K562 (cell line): ENCODE data around the gene SLC34A1. TPM values are rescaled to one million over a fixed set of nuclear protein-coding genes. Genes with fewer than 3 reads are reported as not detected.

Experiments
- ATAC-seq: fragments of 200-7000 bp; cut with Tn5 transposase; 3 replicates; pipeline ENCODE4 v1.9.1; 2020; ENCODE audit warnings: moderate library complexity
- BruUV-seq: library from RNA; stranded (reverse); fragments of 400-500 nt; replicated peaks from 2 replicates; lab custom pipeline; 2021; lab: Mats Ljungman, UMichigan
- CTCF ChIA-PET: fragments of 300-600 bp; formaldehyde crosslinking; extraction: SDS; loops from one replicate; lab custom pipeline; 2021; ENCODE audit warnings: low intra/inter-chr PET ratio; lab: Yijun Ruan, JAX
- POLR2A ChIA-PET: fragments of 300-600, 350-650 bp; sonication (Branson Sonifier 250); formaldehyde crosslinking; extraction: SDS; loops from one replicate; lab custom pipeline; 2021; ENCODE audit warnings: antibody characterized with exemption, inconsistent platforms; lab: Yijun Ruan, JAX
- DNase-seq, 4 experiments: peaks; one replicate each; pipeline versions ENCODE4 v3.0.0 to v3.0.0-alpha.2; 2011 to 2018; ENCODE audit warnings: low spot score in 3 of 4, mixed read lengths in 3 of 4; ENCODE audit errors: extremely low read depth in 1 of 4
- FAIRE-seq: peaks from 2 replicates; lab custom pipeline; 2011; peaks lifted over from hg19 to GRCh38; lab: Jason Lieb, UNC
- H2AFZ ChIP-seq: 2 replicates; pipeline ENCODE4 v1.6.0; 2011; ENCODE audit warnings: low read depth, low read length, control low read depth, inconsistent platforms
- H3K27ac ChIP-seq: fragments of 200-600 bp; 3 replicates; pipeline ENCODE4 v1.8.0; 2011; ENCODE audit warnings: low read depth, mild to moderate bottlenecking, control low read depth, inconsistent platforms, low read length, moderate library complexity, mixed read lengths; ENCODE audit errors: extremely low read depth
- H3K27me3 ChIP-seq, 2 experiments: fragments of 300-600 bp in 1 of 2; 2 replicates in 1 of 2; 3 replicates in 1 of 2; pipeline versions ENCODE4 v1.6.0 to v1.8.0; 2011; ENCODE audit warnings: inconsistent platforms in 2 of 2, low read length in 2 of 2, mild to moderate bottlenecking in 1 of 2, mixed read lengths in 1 of 2, moderate library complexity in 1 of 2; ENCODE audit not compliant: control insufficient read depth in 2 of 2, insufficient read depth in 2 of 2
- H3K36me3 ChIP-seq: fragments of 300-600 bp; 3 replicates; pipeline ENCODE4 v1.8.0; 2011; ENCODE audit warnings: mild to moderate bottlenecking, low read length, inconsistent platforms; ENCODE audit not compliant: control insufficient read depth, insufficient read depth
- H3K4me1 ChIP-seq, 2 experiments: fragments of 200-600 bp in 1 of 2; replicated peaks in 1 of 2; 2 replicates in 1 of 2; 3 replicates in 1 of 2; pipeline versions ENCODE4 v1.5.1 to v1.8.0; 2011; ENCODE audit warnings: inconsistent platforms in 2 of 2, low read length in 2 of 2, mild to moderate bottlenecking in 1 of 2, mixed read lengths in 1 of 2, moderate library complexity in 1 of 2; ENCODE audit not compliant: control insufficient read depth in 2 of 2, insufficient read depth in 2 of 2
- H3K4me2 ChIP-seq: 2 replicates; pipeline ENCODE4 v1.6.1; 2011; ENCODE audit warnings: low read length, control low read depth, inconsistent platforms, mixed read lengths; ENCODE audit not compliant: insufficient read depth
- H3K4me3 ChIP-seq: fragments of 200-600 bp; sonication (generic), shearing (Covaris generic); 2 replicates; pipeline ENCODE4 v1.5.1; 2016; ENCODE audit warnings: control low read depth, inconsistent platforms
- H3K79me2 ChIP-seq: fragments of 200-600 bp; 3 replicates; pipeline ENCODE4 v1.8.0; 2011; ENCODE audit warnings: low read length, inconsistent platforms; ENCODE audit not compliant: control insufficient read depth, insufficient read depth
- H3K9ac ChIP-seq, 2 experiments: 2 replicates each; pipeline versions ENCODE4 v1.6.0 to v1.6.1; 2011; ENCODE audit warnings: low read depth in 2 of 2, low read length in 2 of 2, control low read depth in 1 of 2, inconsistent platforms in 1 of 2, mild to moderate bottlenecking in 1 of 2, mixed read lengths in 1 of 2; ENCODE audit not compliant: insufficient read depth in 1 of 2
- H3K9me1 ChIP-seq: one replicate; pipeline ENCODE4 v1.6.0; 2011; ENCODE audit warnings: inconsistent platforms, mild to moderate bottlenecking, low read length, moderate library complexity; ENCODE audit not compliant: control insufficient read depth, insufficient read depth
- H3K9me3 ChIP-seq: replicated peaks from 2 replicates; pipeline ENCODE4 v1.5.1; 2011; ENCODE audit warnings: low read depth, low read length, inconsistent platforms; ENCODE audit not compliant: control insufficient read depth, insufficient read depth
- H4K20me1 ChIP-seq: replicated peaks from 2 replicates; pipeline ENCODE4 v1.6.1; 2011; ENCODE audit warnings: low read length, inconsistent platforms, mixed read lengths; ENCODE audit not compliant: control insufficient read depth, insufficient read depth
- MTF1 ChIP-seq: fragments of 250-450 bp; sonication (Bioruptor Pico); IDR thresholded peaks from 2 replicates; pipeline ENCODE4 v1.9.0; 2021; ENCODE audit warnings: moderate library complexity, mild to moderate bottlenecking, inconsistent platforms, borderline replicate concordance
- NEUROD1 ChIP-seq: fragments of 150-350 bp; IDR thresholded peaks from 2 replicates; pipeline ENCODE4 v1.6.1; 2014; ENCODE audit warnings: borderline replicate concordance, low read length, low read depth; ENCODE audit not compliant: partially characterized antibody
- SMAD2 ChIP-seq: fragments of 150-350 bp; IDR thresholded peaks from 2 replicates; pipeline ENCODE4 v1.6.1; 2014; ENCODE audit warnings: low read depth, mild to moderate bottlenecking, low read length
- TBL1XR1 ChIP-seq, 2 experiments: IDR thresholded peaks; 2 replicates each; pipeline ENCODE4 v1.6.1; 2012; ENCODE audit warnings: improper control_type of control experiment in 2 of 2, low read length in 2 of 2, mild to moderate bottlenecking in 1 of 2
- ZC3H4 ChIP-seq: sonication (generic); formaldehyde crosslinking; IDR thresholded peaks from 2 replicates; pipeline ENCODE4 v1.9.0; 2021; ENCODE audit warnings: missing genetic modification reagents, borderline replicate concordance
- ZNF23 ChIP-seq: fragments of 250-450 bp; sonication (Bioruptor Pico); IDR thresholded peaks from 2 replicates; pipeline ENCODE4 v1.4.0; 2020; ENCODE audit warnings: mild to moderate bottlenecking
- WGBS: fragments of 100-300 bp; shearing (Covaris generic); methylation state at CpG from one replicate; pipeline ENCODE4 v1.1.6; 2016; ENCODE audit warnings: low coverage, mixed read lengths; ENCODE audit not compliant: insufficient coverage; ENCODE audit errors: missing lambda C conversion rate; 5-methylcytosine and 5-hydroxymethylcytosine counted together
- in situ Hi-C: fragments of 300-500 bp; cut with MboI; formaldehyde crosslinking; loops from 4 replicates; pipeline ENCODE4 v1.15.0; 2018; ENCODE audit warnings: inconsistent platforms, mixed read lengths
- intact Hi-C: fragments of 100-400 bp; cut with micrococcal nuclease; formaldehyde crosslinking; loops from 2 replicates; pipeline ENCODE4 v1.14.2; 2022
- polyA plus RNA-seq, 8 experiments: library from polyadenylated mRNA; depleted of rRNA in 4 of 8; stranded (reverse) in 5 of 8; unstranded in 3 of 8; fragments of >200 nt; fragmentation: Nextera tagmentation in 2 of 8; fragmentation: Illumina TruSeq in 1 of 8; extraction: Ambion mirVana in 2 of 8; extraction: Trizol in 1 of 8; gene quantifications; 2 replicates each; pipeline versions ENCODE4 v1.2.1 to v1.2.3, GENCODE V29; 2011 to 2014; ENCODE audit warnings: inconsistent platforms in 1 of 8, missing spikeins in 1 of 8
- total RNA-seq, 7 experiments: library from RNA; depleted of rRNA in 6 of 7; stranded (reverse); fragments of >200 nt in 6 of 7; fragmentation: Illumina TruSeq in 2 of 7; extraction: Trizol in 2 of 7; gene quantifications; 2 replicates each; pipeline versions ENCODE4 v1.2.1 to v1.2.3, GENCODE V29; 2011 to 2021; ENCODE audit warnings: low replicate concordance in 1 of 7
- TF ChIP-seq, protein P1 (sequence below), 2 experiments: fragments of 450-650 bp; IDR thresholded peaks; 2 replicates each; pipeline ENCODE4 v1.6.1; 2018; ENCODE audit warnings: mild to moderate bottlenecking in 2 of 2, low read depth in 1 of 2; ENCODE audit not compliant: partially characterized antibody in 2 of 2
- TF ChIP-seq, protein P2 (sequence below): IDR thresholded peaks from 2 replicates; pipeline ENCODE4 v1.6.1; 2011; ENCODE audit not compliant: insufficient read length; ENCODE audit errors: extremely low read depth
- TF ChIP-seq, protein P3 (sequence below), 2 experiments: fragments of 450-650 bp; IDR thresholded peaks; 2 replicates each; pipeline ENCODE4 v1.6.1; 2016; ENCODE audit warnings: mild to moderate bottlenecking in 2 of 2, borderline replicate concordance in 1 of 2, low read depth in 1 of 2, moderate library complexity in 1 of 2

SLC34A1 gene
- total and polyA plus RNA-seq, 9 of the 15 experiments (the other 6 are each of a cell fraction or from before 2014, with no cell fraction given) = not detected

DNA sequence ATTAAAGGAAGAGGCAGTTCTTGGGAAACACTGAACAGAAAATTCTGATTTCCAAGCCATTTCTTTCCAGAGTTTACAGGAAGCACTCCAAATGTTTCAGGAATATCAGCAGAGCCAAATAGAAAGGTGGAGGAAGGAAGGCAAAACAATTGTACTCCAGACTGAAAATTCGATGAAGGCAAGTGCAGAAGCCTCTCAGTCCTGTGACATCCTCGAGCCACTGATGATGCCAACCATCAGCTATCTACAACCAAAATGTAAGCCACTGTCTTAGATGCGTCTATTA is 34.9 kb upstream of the SLC34A1 start:
- in situ Hi-C loops (no loop called here), intact Hi-C loops (no loop called here)
- H3K27me3 ChIP-seq = no peaks in the 10 kb centered on the region
- no peak for ATAC-seq
- H3K4me1 ChIP-seq = peaks cover 17 to 24% of the 10 kb centered on the region in 2 experiments; a peak in 4 of 5 replicates
- H3K79me2 ChIP-seq = peaks cover 65% of the 10 kb centered on the region
- H3K4me3 ChIP-seq = no peak overlapping the region
- no peak overlapping the region for H3K27ac ChIP-seq
- no peaks in the 10 kb centered on the region for H3K9me3 ChIP-seq
- H2AFZ ChIP-seq = no peak overlapping the region
- no peaks in the 10 kb centered on the region for H3K9me1 ChIP-seq
- CTCF ChIA-PET = no interaction called here
- no peak for FAIRE-seq
- POLR2A ChIA-PET = interaction anchor here (1.0 kb wide), 1 partner anchor 28 kb away, joined by 3 read pairs; no protein-coding TSS in a partner anchor
- H4K20me1 ChIP-seq = no peaks in the 10 kb centered on the region
- BruUV-seq = no TSS peak
- H3K9ac ChIP-seq = 0 out of 4 replicates have a peak overlapping the region, but pooled peaks of 1 of the 2 experiments have one; percentile 54
- peak overlapping the region; percentile 13; the same call in 1 of the 2 replicates for H3K4me2 ChIP-seq
- DNase-seq = no peak
- WGBS = 44% methylated on average over 3 of the region's 3 CpGs
- peaks cover 46% of the 10 kb centered on the region for H3K36me3 ChIP-seq
- TF ChIP-seq TBL1XR1 (IDR thresholded peaks at IDR 0.05; ENCODE audit: low read length in 2 of 2) (no peak), SMAD2 (no peak), ZNF23 (CRISPR knock-in tag) (no peak), MTF1 (CRISPR knock-in tag) (no peak), NEUROD1 (no peak), ZC3H4 (no peak)
- TF ChIP-seq, protein P1, sequence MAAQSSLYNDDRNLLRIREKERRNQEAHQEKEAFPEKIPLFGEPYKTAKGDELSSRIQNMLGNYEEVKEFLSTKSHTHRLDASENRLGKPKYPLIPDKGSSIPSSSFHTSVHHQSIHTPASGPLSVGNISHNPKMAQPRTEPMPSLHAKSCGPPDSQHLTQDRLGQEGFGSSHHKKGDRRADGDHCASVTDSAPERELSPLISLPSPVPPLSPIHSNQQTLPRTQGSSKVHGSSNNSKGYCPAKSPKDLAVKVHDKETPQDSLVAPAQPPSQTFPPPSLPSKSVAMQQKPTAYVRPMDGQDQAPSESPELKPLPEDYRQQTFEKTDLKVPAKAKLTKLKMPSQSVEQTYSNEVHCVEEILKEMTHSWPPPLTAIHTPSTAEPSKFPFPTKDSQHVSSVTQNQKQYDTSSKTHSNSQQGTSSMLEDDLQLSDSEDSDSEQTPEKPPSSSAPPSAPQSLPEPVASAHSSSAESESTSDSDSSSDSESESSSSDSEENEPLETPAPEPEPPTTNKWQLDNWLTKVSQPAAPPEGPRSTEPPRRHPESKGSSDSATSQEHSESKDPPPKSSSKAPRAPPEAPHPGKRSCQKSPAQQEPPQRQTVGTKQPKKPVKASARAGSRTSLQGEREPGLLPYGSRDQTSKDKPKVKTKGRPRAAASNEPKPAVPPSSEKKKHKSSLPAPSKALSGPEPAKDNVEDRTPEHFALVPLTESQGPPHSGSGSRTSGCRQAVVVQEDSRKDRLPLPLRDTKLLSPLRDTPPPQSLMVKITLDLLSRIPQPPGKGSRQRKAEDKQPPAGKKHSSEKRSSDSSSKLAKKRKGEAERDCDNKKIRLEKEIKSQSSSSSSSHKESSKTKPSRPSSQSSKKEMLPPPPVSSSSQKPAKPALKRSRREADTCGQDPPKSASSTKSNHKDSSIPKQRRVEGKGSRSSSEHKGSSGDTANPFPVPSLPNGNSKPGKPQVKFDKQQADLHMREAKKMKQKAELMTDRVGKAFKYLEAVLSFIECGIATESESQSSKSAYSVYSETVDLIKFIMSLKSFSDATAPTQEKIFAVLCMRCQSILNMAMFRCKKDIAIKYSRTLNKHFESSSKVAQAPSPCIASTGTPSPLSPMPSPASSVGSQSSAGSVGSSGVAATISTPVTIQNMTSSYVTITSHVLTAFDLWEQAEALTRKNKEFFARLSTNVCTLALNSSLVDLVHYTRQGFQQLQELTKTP (IDR thresholded peaks at IDR 0.05; ENCODE audit: low read depth in 1 of 2, partially characterized antibody in 2 of 2) = no peak
- TF ChIP-seq, protein P2, sequence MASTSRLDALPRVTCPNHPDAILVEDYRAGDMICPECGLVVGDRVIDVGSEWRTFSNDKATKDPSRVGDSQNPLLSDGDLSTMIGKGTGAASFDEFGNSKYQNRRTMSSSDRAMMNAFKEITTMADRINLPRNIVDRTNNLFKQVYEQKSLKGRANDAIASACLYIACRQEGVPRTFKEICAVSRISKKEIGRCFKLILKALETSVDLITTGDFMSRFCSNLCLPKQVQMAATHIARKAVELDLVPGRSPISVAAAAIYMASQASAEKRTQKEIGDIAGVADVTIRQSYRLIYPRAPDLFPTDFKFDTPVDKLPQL = no peak
- TF ChIP-seq, protein P3, sequence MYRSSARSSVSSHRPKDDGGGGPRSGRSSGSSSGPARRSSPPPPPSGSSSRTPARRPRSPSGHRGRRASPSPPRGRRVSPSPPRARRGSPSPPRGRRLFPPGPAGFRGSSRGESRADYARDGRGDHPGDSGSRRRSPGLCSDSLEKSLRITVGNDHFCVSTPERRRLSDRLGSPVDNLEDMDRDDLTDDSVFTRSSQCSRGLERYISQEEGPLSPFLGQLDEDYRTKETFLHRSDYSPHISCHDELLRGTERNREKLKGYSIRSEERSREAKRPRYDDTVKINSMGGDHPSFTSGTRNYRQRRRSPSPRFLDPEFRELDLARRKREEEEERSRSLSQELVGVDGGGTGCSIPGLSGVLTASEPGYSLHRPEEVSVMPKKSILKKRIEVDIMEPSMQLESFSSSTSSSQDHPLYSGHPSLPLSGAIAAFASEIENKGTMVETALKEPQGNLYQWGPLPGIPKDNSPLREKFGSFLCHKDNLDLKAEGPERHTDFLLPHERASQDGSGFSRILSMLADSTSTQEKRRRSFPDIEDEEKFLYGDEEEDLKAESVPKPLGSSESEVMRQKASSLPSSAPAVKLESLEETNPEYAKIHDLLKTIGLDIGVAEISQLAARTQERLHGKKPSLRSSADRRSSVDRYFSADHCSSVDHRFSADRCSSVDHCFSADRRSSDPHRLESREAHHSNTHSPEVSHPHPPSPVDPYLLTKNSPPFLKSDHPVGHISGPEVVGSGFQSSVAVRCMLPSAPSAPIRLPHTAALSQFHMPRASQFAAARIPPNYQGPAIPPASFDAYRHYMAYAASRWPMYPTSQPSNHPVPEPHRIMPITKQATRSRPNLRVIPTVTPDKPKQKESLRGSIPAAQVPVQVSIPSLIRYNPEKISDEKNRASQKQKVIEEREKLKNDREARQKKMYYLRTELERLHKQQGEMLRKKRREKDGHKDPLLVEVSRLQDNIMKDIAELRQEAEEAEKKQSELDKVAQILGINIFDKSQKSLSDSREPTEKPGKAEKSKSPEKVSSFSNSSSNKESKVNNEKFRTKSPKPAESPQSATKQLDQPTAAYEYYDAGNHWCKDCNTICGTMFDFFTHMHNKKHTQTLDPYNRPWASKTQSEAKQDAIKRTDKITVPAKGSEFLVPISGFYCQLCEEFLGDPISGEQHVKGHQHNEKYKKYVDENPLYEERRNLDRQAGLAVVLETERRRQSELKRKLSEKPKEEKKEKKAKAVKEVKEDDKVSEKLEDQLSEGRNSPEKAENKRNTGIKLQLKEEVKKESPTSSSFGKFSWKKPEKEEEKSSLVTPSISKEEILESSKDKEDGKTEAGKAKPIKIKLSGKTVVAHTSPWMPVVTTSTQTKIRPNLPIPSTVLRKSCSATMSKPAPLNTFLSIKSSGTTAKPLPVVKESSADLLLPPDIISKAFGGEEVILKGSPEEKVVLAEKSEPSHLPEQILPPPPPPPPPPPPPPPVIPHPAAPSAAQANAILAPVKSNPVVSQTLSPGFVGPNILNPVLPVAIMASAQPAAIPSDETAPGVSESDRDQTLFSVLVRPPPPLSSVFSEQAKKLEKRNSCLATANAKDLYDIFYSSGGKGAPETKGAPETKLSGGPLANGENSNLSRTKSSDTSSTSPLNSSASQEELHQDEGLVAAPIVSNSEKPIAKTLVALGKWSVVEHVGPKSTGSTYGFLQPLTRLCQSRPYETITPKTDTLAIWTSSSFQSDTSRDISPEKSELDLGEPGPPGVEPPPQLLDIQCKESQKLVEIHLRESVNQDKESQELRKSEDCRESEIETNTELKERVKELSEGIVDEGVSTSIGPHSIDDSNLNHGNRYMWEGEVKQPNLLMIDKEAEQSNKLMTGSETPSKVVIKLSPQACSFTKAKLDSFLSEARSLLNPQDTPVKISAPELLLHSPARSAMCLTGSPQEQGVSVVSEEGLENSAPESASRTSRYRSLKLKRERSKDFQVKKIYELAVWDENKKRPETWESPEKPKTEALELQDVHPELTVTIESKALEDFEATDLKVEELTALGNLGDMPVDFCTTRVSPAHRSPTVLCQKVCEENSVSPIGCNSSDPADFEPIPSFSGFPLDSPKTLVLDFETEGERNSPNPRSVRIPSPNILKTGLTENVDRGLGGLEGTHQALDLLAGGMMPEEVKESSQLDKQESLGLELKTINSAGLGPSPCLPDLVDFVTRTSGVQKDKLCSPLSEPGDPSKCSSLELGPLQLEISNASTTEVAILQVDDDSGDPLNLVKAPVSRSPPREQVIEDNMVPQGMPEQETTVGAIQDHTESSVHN (IDR thresholded peaks at IDR 0.05; ENCODE audit: borderline replicate concordance in 1 of 2, low read depth in 1 of 2) = no peak
